HepG2 (cell line): Measurements from ENCODE around the gene PPP1R2C. TPM values are rescaled to one million over a fixed set of nuclear protein-coding genes. Genes with fewer than 3 reads are reported as not detected.

Experiments
- ATAC-seq: fragments of 200-7000 bp; cut with Tn5 transposase; 3 replicates; pipeline ENCODE4 v1.9.1; 2020; ENCODE audit warnings: mild to moderate bottlenecking, moderate library complexity
- BruUV-seq: library from RNA; stranded (reverse); fragments of 400-500 nt; replicated peaks from 2 replicates; lab custom pipeline; 2021; lab: Mats Ljungman, UMichigan
- CTCF ChIA-PET: fragments of 300-600 bp; formaldehyde crosslinking; extraction: SDS; loops from one replicate; lab custom pipeline; 2021; ENCODE audit warnings: low total read pairs, inconsistent platforms, low intra/inter-chr PET ratio; lab: Yijun Ruan, JAX
- POLR2A ChIA-PET: fragments of 350-600 bp; sonication (Branson Sonifier 250); formaldehyde crosslinking; loops from one replicate; lab custom pipeline; 2020; ENCODE audit warnings: antibody characterized with exemption, inconsistent platforms; lab: Yijun Ruan, JAX
- DNase-seq: peaks from one replicate; pipeline ENCODE4 v3.0.0-alpha.2; 2015; ENCODE audit warnings: low spot score
- FAIRE-seq: peaks from 3 replicates; lab custom pipeline; 2011; peaks lifted over from hg19 to GRCh38; lab: Jason Lieb, UNC
- H2AFZ ChIP-seq: one replicate; pipeline ENCODE4 v1.6.1; 2011; ENCODE audit warnings: low read length, inconsistent platforms
- H3K27ac ChIP-seq: fragments of 300-600 bp; 3 replicates; pipeline ENCODE4 v1.8.0; 2011; ENCODE audit warnings: mixed run types, mild to moderate bottlenecking, mixed read lengths, low read length, inconsistent platforms; ENCODE audit not compliant: insufficient read depth; ENCODE audit errors: extremely low read length
- H3K27me3 ChIP-seq, 2 experiments: fragments of 200-600 bp in 1 of 2; 2 replicates in 1 of 2; 3 replicates in 1 of 2; pipeline versions ENCODE4 v1.6.0 to v1.8.0; 2011; ENCODE audit warnings: low read length in 2 of 2, mild to moderate bottlenecking in 2 of 2, moderate library complexity in 2 of 2, inconsistent platforms in 1 of 2; ENCODE audit not compliant: insufficient read depth in 2 of 2, control insufficient read depth in 1 of 2
- H3K36me3 ChIP-seq, 2 experiments: fragments of 200-600 bp in 1 of 2; replicated peaks in 1 of 2; 2 replicates in 1 of 2; 3 replicates in 1 of 2; pipeline versions ENCODE4 v1.5.1 to v1.8.0; 2011; ENCODE audit warnings: low read length in 2 of 2, inconsistent platforms in 1 of 2; ENCODE audit not compliant: insufficient read depth in 2 of 2, control insufficient read depth in 1 of 2
- H3K4me1 ChIP-seq: 2 replicates; pipeline ENCODE4 v1.5.1; 2012; ENCODE audit warnings: low read length, inconsistent platforms; ENCODE audit not compliant: insufficient read depth
- H3K4me2 ChIP-seq: 2 replicates; pipeline ENCODE4 v1.6.0; 2011; ENCODE audit warnings: low read depth, low read length, inconsistent platforms
- H3K4me3 ChIP-seq, 3 experiments: fragments of 200-600 bp in 1 of 3; sonication (generic), shearing (Covaris generic) in 1 of 3; replicated peaks in 1 of 3; 2 replicates each; pipeline ENCODE4 v1.5.1; 2011 to 2016; ENCODE audit warnings: low read length in 3 of 3, inconsistent platforms in 2 of 3, low read depth in 2 of 3, mild to moderate bottlenecking in 2 of 3, control low read depth in 1 of 3, mixed read lengths in 1 of 3; ENCODE audit not compliant: insufficient read depth in 1 of 3
- H3K79me2 ChIP-seq: one replicate; pipeline ENCODE4 v1.6.1; 2011; ENCODE audit warnings: low read length, inconsistent platforms; ENCODE audit not compliant: insufficient read depth
- H3K9ac ChIP-seq: 2 replicates; pipeline ENCODE4 v1.6.0; 2011; ENCODE audit warnings: mild to moderate bottlenecking, low read depth, low read length, inconsistent platforms; ENCODE audit not compliant: insufficient read depth
- H3K9me3 ChIP-seq: 2 replicates; pipeline ENCODE4 v1.5.1; 2012; ENCODE audit warnings: mild to moderate bottlenecking, low read length
- H4K20me1 ChIP-seq: 2 replicates; pipeline ENCODE4 v1.6.0; 2011; ENCODE audit warnings: inconsistent platforms, mild to moderate bottlenecking, low read length, moderate library complexity; ENCODE audit not compliant: insufficient read depth
- BCLAF1 ChIP-seq: fragments of 450-650 bp; IDR thresholded peaks from 2 replicates; pipeline ENCODE4 v1.6.1; 2017; ENCODE audit warnings: mild to moderate bottlenecking
- EED ChIP-seq: sonication (generic); formaldehyde crosslinking; IDR thresholded peaks from 2 replicates; pipeline ENCODE4 v1.5.0; 2020; ENCODE audit warnings: mild to moderate bottlenecking, missing genetic modification reagents
- EZH2 ChIP-seq: conservative IDR thresholded peaks from 2 replicates; pipeline ENCODE4 v1.6.1; 2012; ENCODE audit warnings: mild to moderate bottlenecking, low read depth, low read length, moderate library complexity
- MED13 ChIP-seq: sonication (generic); formaldehyde crosslinking; IDR thresholded peaks from 2 replicates; pipeline ENCODE4 v1.5.0; 2020; ENCODE audit warnings: missing genetic modification reagents
- MTA3 ChIP-seq: sonication (generic); formaldehyde crosslinking; IDR thresholded peaks from 2 replicates; pipeline ENCODE4 v1.4.0; 2020; ENCODE audit warnings: missing genetic modification reagents
- SIN3B ChIP-seq: fragments of 150-350 bp; IDR thresholded peaks from 2 replicates; pipeline ENCODE4 v1.6.1; 2014; ENCODE audit warnings: low read length
- STAT6 ChIP-seq: sonication (generic); formaldehyde crosslinking; IDR thresholded peaks from 2 replicates; pipeline ENCODE4 v1.4.0; 2020; ENCODE audit warnings: missing genetic modification reagents, mild to moderate bottlenecking, borderline replicate concordance
- ZFP82 ChIP-seq: sonication (generic); formaldehyde crosslinking; IDR thresholded peaks from 2 replicates; pipeline ENCODE4 v1.5.1; 2020; ENCODE audit warnings: mild to moderate bottlenecking, missing genetic modification reagents, borderline replicate concordance
- ZMAT5 ChIP-seq: sonication (generic); formaldehyde crosslinking; IDR thresholded peaks from 2 replicates; pipeline ENCODE4 v1.5.0; 2020; ENCODE audit warnings: mild to moderate bottlenecking, low read depth, missing genetic modification reagents, borderline replicate concordance
- ZNF235 ChIP-seq: sonication (generic); formaldehyde crosslinking; IDR thresholded peaks from 2 replicates; pipeline ENCODE4 v1.8.1; 2023; ENCODE audit warnings: mild to moderate bottlenecking, missing genetic modification reagents, borderline replicate concordance
- ZNF382 ChIP-seq: sonication (generic); formaldehyde crosslinking; IDR thresholded peaks from 2 replicates; pipeline ENCODE4 v1.5.0; 2020; ENCODE audit warnings: missing genetic modification reagents, mild to moderate bottlenecking, borderline replicate concordance
- ZNF557 ChIP-seq: sonication (generic); formaldehyde crosslinking; IDR thresholded peaks from 2 replicates; pipeline ENCODE4 v1.4.0; 2020; ENCODE audit warnings: missing genetic modification reagents
- ZNF598 ChIP-seq: sonication (generic); formaldehyde crosslinking; IDR thresholded peaks from 2 replicates; pipeline ENCODE4 v1.5.1; 2020; ENCODE audit warnings: mild to moderate bottlenecking, missing genetic modification reagents, borderline replicate concordance
- ZNF615 ChIP-seq: sonication (generic); formaldehyde crosslinking; IDR thresholded peaks from 2 replicates; pipeline ENCODE4 v1.5.0; 2020; ENCODE audit warnings: mild to moderate bottlenecking, missing genetic modification reagents, borderline replicate concordance
- ZNF7 ChIP-seq: IDR thresholded peaks from 2 replicates; pipeline ENCODE4 v1.6.1; 2016; ENCODE audit warnings: missing biosample characterization, missing genetic modification reagents
- WGBS: methylation state at CpG from one replicate; pipeline ENCODE4 v1.1.6; 2017; ENCODE audit warnings: low lambda C conversion rate; 5-methylcytosine and 5-hydroxymethylcytosine counted together
- in situ Hi-C: cut with HindIII; loops from 2 replicates; pipeline ENCODE4 v1.10.0; 2017; ENCODE audit warnings: low pct_unique_long_range_greater_than_20kb; ENCODE audit not compliant: extremely low pct_ligation_motif_present
- intact Hi-C: fragments of 100-400 bp; cut with micrococcal nuclease; formaldehyde crosslinking; loops from one replicate; pipeline ENCODE4 v1.10.0; 2022; ENCODE audit not compliant: unreplicated experiment
- polyA plus RNA-seq, 8 experiments: library from polyadenylated mRNA; depleted of rRNA in 3 of 8; stranded (reverse) in 7 of 8; unstranded in 1 of 8; fragments of >200 nt; fragmentation: Illumina TruSeq in 4 of 8; extraction: Trizol in 4 of 8; gene quantifications; 2 replicates each; pipeline versions ENCODE4 v1.2.1 to v1.2.3, GENCODE V29; 2011 to 2016; ENCODE audit warnings: low read depth in 4 of 8, missing spikeins in 1 of 8, mixed read lengths in 1 of 8; ENCODE audit not compliant: insufficient read depth in 1 of 8
- total RNA-seq, 5 experiments: library from RNA; depleted of rRNA; stranded (reverse); fragments of >200 nt; fragmentation: Illumina TruSeq; extraction: Trizol; gene quantifications; 2 replicates each; pipeline ENCODE4 v1.2.3, GENCODE V29; 2016; ENCODE audit warnings: low read depth in 1 of 5

PPP1R2C gene
- total and polyA plus RNA-seq, 2 of the 13 experiments (the other 11 are each of a cell fraction or from before 2014, with no cell fraction given): not detected

GRCh38 chrX:42759881-42760280 lies 18.1 kb downstream of the PPP1R2C start (continued):
- no peak for TF ChIP-seq BCLAF1
- no peak for TF ChIP-seq ZFP82 (CRISPR knock-in tag)
- TF ChIP-seq ZNF382 (CRISPR knock-in tag): no peak
- no peak for TF ChIP-seq ZNF598
- TF ChIP-seq EED (CRISPR knock-in tag): no peak
- no peak for TF ChIP-seq SIN3B

GRCh38 chrX:42755815-42756214 lies 22.1 kb downstream of the PPP1R2C start:
- H3K4me1 ChIP-seq: no peaks in the 10 kb centered on the region
- no peaks in the 10 kb centered on the region for H3K36me3 ChIP-seq
- DNase-seq (no peak), FAIRE-seq (no peak), ATAC-seq (no peak)
- no peaks in the 10 kb centered on the region for H3K9me3 ChIP-seq
- no peak overlapping the region for H3K4me3 ChIP-seq
- ChIA-PET POLR2A (no interaction called here), CTCF (no interaction called here)
- no peaks in the 10 kb centered on the region for H3K27me3 ChIP-seq
- 19% methylated on average over 4 of the region's 6 CpGs for WGBS
- in situ Hi-C loops (no loop called here), intact Hi-C loops (no loop called here)
- no TSS peak for BruUV-seq
- no peak overlapping the region for H2AFZ ChIP-seq
- H3K4me2 ChIP-seq: no peak overlapping the region
- no peak overlapping the region for H3K9ac ChIP-seq
- H3K27ac ChIP-seq: no peak overlapping the region
- no peaks in the 10 kb centered on the region for H3K79me2 ChIP-seq
- H4K20me1 ChIP-seq: no peaks in the 10 kb centered on the region
- TF ChIP-seq ZNF235 (CRISPR knock-in tag): no peak
- no peak for TF ChIP-seq MTA3 (CRISPR knock-in tag)
- TF ChIP-seq ZNF557 (CRISPR knock-in tag): no peak
- TF ChIP-seq ZMAT5: no peak
- no peak for TF ChIP-seq ZNF7 (CRISPR knock-in tag)
- TF ChIP-seq STAT6 (CRISPR knock-in tag): no peak
- TF ChIP-seq MED13 (CRISPR knock-in tag): no peak
- TF ChIP-seq EZH2: no peak
- no peak for TF ChIP-seq ZNF615
